Liver (tissue), 9 donors: ENCODE results near the gene NLRC5. TPM values are rescaled to one million over a fixed set of nuclear protein-coding genes. Genes with fewer than 3 reads are reported as not detected.

Experiments
- DNase-seq: peaks from one replicate; pipeline ENCODE4 v3.0.0-alpha.2; 2017; ENCODE audit warnings: low spot score
- H3K27ac ChIP-seq, 2 donors: one replicate each; pipeline ENCODE4 v1.7.0; 2013; ENCODE audit warnings: inconsistent platforms in 2 of 2, low read length in 2 of 2, control low read depth in 1 of 2, low read depth in 1 of 2, mild to moderate bottlenecking in 1 of 2
- H3K27me3 ChIP-seq, 4 donors: one replicate each; pipeline versions ENCODE4 v1.6.1 to v1.7.0; 2013; ENCODE audit warnings: low read length in 3 of 4, inconsistent platforms in 1 of 4, mild to moderate bottlenecking in 1 of 4, moderate library complexity in 1 of 4; ENCODE audit not compliant: control insufficient read depth in 4 of 4, insufficient read depth in 4 of 4
- H3K36me3 ChIP-seq, 4 donors: one replicate each; pipeline versions ENCODE4 v1.6.1 to v1.7.0; 2013; ENCODE audit warnings: low read length in 3 of 4, mild to moderate bottlenecking in 3 of 4, low read depth in 1 of 4, moderate library complexity in 1 of 4; ENCODE audit not compliant: control insufficient read depth in 4 of 4, insufficient read depth in 3 of 4
- H3K4me1 ChIP-seq, 4 donors: one replicate each; pipeline versions ENCODE4 v1.6.1 to v1.7.0; 2013; ENCODE audit warnings: low read length in 3 of 4, mild to moderate bottlenecking in 3 of 4, moderate library complexity in 1 of 4; ENCODE audit not compliant: control insufficient read depth in 4 of 4, insufficient read depth in 4 of 4
- H3K4me3 ChIP-seq, 3 donors: one replicate each; pipeline versions ENCODE4 v1.6.1 to v1.7.0; 2013; ENCODE audit warnings: low read length in 3 of 3, control low read depth in 1 of 3, low read depth in 1 of 3, mild to moderate bottlenecking in 1 of 3
- H3K9ac ChIP-seq, 2 donors: one replicate each; pipeline ENCODE4 v1.7.0; 2013; ENCODE audit warnings: low read length in 2 of 2, mild to moderate bottlenecking in 2 of 2, moderate library complexity in 2 of 2, control low read depth in 1 of 2, low read depth in 1 of 2
- H3K9me3 ChIP-seq, 4 donors: one replicate each; pipeline versions ENCODE4 v1.6.1 to v1.7.0; 2013; ENCODE audit warnings: low read length in 3 of 4; ENCODE audit not compliant: control insufficient read depth in 4 of 4
- EGR1 ChIP-seq, 2 donors: IDR thresholded peaks; 2 replicates each; pipeline ENCODE4 v1.6.1; 2016 to 2018; ENCODE audit warnings: antibody characterized with exemption in 2 of 2, low read depth in 2 of 2
- FOXA1 ChIP-seq: IDR thresholded peaks from 2 replicates; pipeline ENCODE4 v1.6.1; 2016; ENCODE audit warnings: antibody characterized with exemption
- FOXA2 ChIP-seq: IDR thresholded peaks from 2 replicates; pipeline ENCODE4 v1.6.1; 2016; ENCODE audit warnings: antibody characterized with exemption
- GABPA ChIP-seq, 2 donors: IDR thresholded peaks in 1 of 2; conservative IDR thresholded peaks in 1 of 2; 2 replicates each; pipeline ENCODE4 v1.6.1; 2016; ENCODE audit warnings: antibody characterized with exemption in 2 of 2, mild to moderate bottlenecking in 1 of 2, moderate library complexity in 1 of 2
- HNF4A ChIP-seq, 2 donors: conservative IDR thresholded peaks; 2 replicates each; pipeline ENCODE4 v1.6.1; 2016; ENCODE audit warnings: antibody characterized with exemption in 2 of 2, mild to moderate bottlenecking in 2 of 2
- HNF4G ChIP-seq: IDR thresholded peaks from 2 replicates; pipeline ENCODE4 v1.6.1; 2016; ENCODE audit warnings: antibody characterized with exemption
- JUND ChIP-seq, 2 donors: IDR thresholded peaks; 2 replicates each; pipeline ENCODE4 v1.6.1; 2016; ENCODE audit warnings: antibody characterized with exemption in 2 of 2
- NR2F2 ChIP-seq: IDR thresholded peaks from 2 replicates; pipeline ENCODE4 v1.6.1; 2016; ENCODE audit warnings: antibody characterized with exemption
- RAD21 ChIP-seq, 2 donors: IDR thresholded peaks; 2 replicates each; pipeline ENCODE4 v1.6.1; 2016; ENCODE audit warnings: antibody characterized with exemption in 2 of 2, mild to moderate bottlenecking in 2 of 2
- REST ChIP-seq: IDR thresholded peaks from 2 replicates; pipeline ENCODE4 v1.6.1; 2016; ENCODE audit warnings: antibody characterized with exemption, mild to moderate bottlenecking
- RXRA ChIP-seq, 2 donors: IDR thresholded peaks; 2 replicates each; pipeline ENCODE4 v1.6.1; 2017 to 2018; ENCODE audit warnings: antibody characterized with exemption in 2 of 2, mild to moderate bottlenecking in 1 of 2
- SP1 ChIP-seq: IDR thresholded peaks from 2 replicates; pipeline ENCODE4 v1.6.1; 2018; ENCODE audit warnings: antibody characterized with exemption, mild to moderate bottlenecking
- TAF1 ChIP-seq: conservative IDR thresholded peaks from 2 replicates; pipeline ENCODE4 v1.6.1; 2016; ENCODE audit warnings: antibody characterized with exemption, mild to moderate bottlenecking
- YY1 ChIP-seq: IDR thresholded peaks from 2 replicates; pipeline ENCODE4 v1.6.1; 2016; ENCODE audit warnings: antibody characterized with exemption, mild to moderate bottlenecking
- ZBTB33 ChIP-seq: IDR thresholded peaks from 2 replicates; pipeline ENCODE4 v1.6.1; 2016; ENCODE audit warnings: antibody characterized with exemption
- WGBS: extraction: QIAGEN DNeasy Blood & Tissue Kit; methylation state at CpG from one replicate; pipeline ENCODE4 v1.1.7; 2013; 5-methylcytosine and 5-hydroxymethylcytosine counted together
- polyA plus RNA-seq, 2 donors: library from polyadenylated mRNA; stranded (reverse) in 1 of 2; unstranded in 1 of 2; fragments of 200-250 nt in 1 of 2; fragments of >200 nt in 1 of 2; fragmentation: Nextera tagmentation in 1 of 2; extraction: Ambion mirVana in 1 of 2; gene quantifications; one replicate each; pipeline versions ENCODE4 v1.2.1 to v1.2.3, GENCODE V29; 2013 to 2015
- total RNA-seq, 2 donors: library from RNA; depleted of rRNA; stranded (reverse); fragments of >200 nt; gene quantifications; one replicate each; pipeline ENCODE4 v1.2.3, GENCODE V29; 2014
- TF ChIP-seq, protein P1 (sequence below): IDR thresholded peaks from 2 replicates; pipeline ENCODE4 v1.6.1; 2016; ENCODE audit warnings: antibody characterized with exemption
- TF ChIP-seq, protein P2 (sequence below): IDR thresholded peaks from 2 replicates; pipeline ENCODE4 v1.6.1; 2016; ENCODE audit warnings: antibody characterized with exemption
- TF ChIP-seq, protein P3 (sequence below): fragments of 150-350 bp; IDR thresholded peaks from 2 replicates; pipeline ENCODE4 v1.5.1; 2017; ENCODE audit warnings: improper control_type of control experiment, low read depth, low read length; ENCODE audit not compliant: missing input control
- donor health status: healthy.
- donor health status: healthy.
- donor health status: healthy.
- donor health status: healthy.
- donor health status: healthy.

NLRC5 gene
- total and polyA plus RNA-seq, 4 donors = 4.7 to 23.3 (median 8.8) TPM

GRCh38 chr16:57012353-57012752 is 23.0 kb downstream of the NLRC5 start:
- WGBS = 93% methylated on average over 13 of the region's 13 CpGs
- H3K27ac ChIP-seq = no peak overlapping the region
- H3K27me3 ChIP-seq = no peaks in the 10 kb centered on the region
- peaks cover 0 to 2% (median under 1%) of the 10 kb centered on the region in 4 donors for H3K36me3 ChIP-seq
- H3K9me3 ChIP-seq = no peaks in the 10 kb centered on the region
- no peaks in the 10 kb centered on the region for H3K4me1 ChIP-seq
- H3K4me3 ChIP-seq = no peak overlapping the region
- TF ChIP-seq NR2F2 = no peak
- TF ChIP-seq RXRA (IDR thresholded peaks at IDR 0.05) = no peak
- TF ChIP-seq SP1 = no peak
- no peak for TF ChIP-seq ZBTB33
- no peak for TF ChIP-seq REST
- TF ChIP-seq GABPA (IDR thresholded peaks at IDR 0.05 in 1 of 2, conservative IDR thresholded peaks at IDR 0.05 in 1 of 2) = no peak
- TF ChIP-seq, protein P1, sequence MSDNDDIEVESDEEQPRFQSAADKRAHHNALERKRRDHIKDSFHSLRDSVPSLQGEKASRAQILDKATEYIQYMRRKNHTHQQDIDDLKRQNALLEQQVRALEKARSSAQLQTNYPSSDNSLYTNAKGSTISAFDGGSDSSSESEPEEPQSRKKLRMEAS = no peak
- TF ChIP-seq, protein P2, sequence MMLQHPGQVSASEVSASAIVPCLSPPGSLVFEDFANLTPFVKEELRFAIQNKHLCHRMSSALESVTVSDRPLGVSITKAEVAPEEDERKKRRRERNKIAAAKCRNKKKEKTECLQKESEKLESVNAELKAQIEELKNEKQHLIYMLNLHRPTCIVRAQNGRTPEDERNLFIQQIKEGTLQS = no peak
- no peak for TF ChIP-seq FOXA1
- TF ChIP-seq HNF4G = no peak
- TF ChIP-seq RAD21 (IDR thresholded peaks at IDR 0.05) = no peak
- TF ChIP-seq TAF1 = no peak
- TF ChIP-seq YY1 = no peak
- no peak for TF ChIP-seq FOXA2
- no peak for TF ChIP-seq JUND (IDR thresholded peaks at IDR 0.05)
- TF ChIP-seq HNF4A (conservative IDR thresholded peaks at IDR 0.05) = no peak
- no peak overlapping the region for H3K9ac ChIP-seq
- no peak for DNase-seq

DNA sequence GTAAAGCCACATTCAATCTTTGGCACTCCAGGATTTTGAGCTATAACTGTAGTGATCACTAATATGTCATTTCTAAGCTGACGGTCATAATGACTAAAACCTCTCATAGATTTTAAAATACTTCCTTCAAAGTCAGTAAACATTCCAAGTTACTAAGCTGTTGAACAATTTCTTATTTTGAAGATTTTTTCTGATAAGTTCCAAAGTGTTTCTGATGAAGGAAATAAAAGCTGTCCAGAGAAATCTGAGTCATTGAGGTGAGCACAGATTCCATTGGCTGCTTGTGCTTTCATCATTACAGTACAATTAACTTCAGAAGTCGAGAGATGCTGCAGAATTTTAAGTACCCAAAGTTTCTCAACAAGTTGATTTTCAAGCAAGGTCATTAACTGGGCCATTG is 23.9 kb downstream of the NLRC5 start:
- Histone ChIP-seq H3K9me3 (no peaks in the 10 kb centered on the region), H3K4me3 (no peak overlapping the region), H3K27me3 (no peaks in the 10 kb centered on the region), H3K36me3 (peaks cover 0 to 4% (median 2%) of the 10 kb centered on the region in 4 donors), H3K9ac (no peak overlapping the region), H3K4me1 (no peaks in the 10 kb centered on the region), H3K27ac (no peak overlapping the region)
- TF ChIP-seq NR2F2 = no peak
- TF ChIP-seq RXRA (IDR thresholded peaks at IDR 0.05) = no peak
- TF ChIP-seq, protein P3, sequence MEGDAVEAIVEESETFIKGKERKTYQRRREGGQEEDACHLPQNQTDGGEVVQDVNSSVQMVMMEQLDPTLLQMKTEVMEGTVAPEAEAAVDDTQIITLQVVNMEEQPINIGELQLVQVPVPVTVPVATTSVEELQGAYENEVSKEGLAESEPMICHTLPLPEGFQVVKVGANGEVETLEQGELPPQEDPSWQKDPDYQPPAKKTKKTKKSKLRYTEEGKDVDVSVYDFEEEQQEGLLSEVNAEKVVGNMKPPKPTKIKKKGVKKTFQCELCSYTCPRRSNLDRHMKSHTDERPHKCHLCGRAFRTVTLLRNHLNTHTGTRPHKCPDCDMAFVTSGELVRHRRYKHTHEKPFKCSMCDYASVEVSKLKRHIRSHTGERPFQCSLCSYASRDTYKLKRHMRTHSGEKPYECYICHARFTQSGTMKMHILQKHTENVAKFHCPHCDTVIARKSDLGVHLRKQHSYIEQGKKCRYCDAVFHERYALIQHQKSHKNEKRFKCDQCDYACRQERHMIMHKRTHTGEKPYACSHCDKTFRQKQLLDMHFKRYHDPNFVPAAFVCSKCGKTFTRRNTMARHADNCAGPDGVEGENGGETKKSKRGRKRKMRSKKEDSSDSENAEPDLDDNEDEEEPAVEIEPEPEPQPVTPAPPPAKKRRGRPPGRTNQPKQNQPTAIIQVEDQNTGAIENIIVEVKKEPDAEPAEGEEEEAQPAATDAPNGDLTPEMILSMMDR = no peak
- TF ChIP-seq SP1 = no peak
- TF ChIP-seq HNF4G = no peak
- TF ChIP-seq HNF4A (conservative IDR thresholded peaks at IDR 0.05) = no peak
- TF ChIP-seq, protein P1 = no peak
- TF ChIP-seq EGR1 (IDR thresholded peaks at IDR 0.05; ENCODE audit: low read depth in 2 of 2) = no peak
- no peak for TF ChIP-seq REST
- no peak for TF ChIP-seq FOXA1
- TF ChIP-seq, protein P2 = no peak
- DNase-seq = no peak
- WGBS = 90% methylated on average over 2 of the region's 2 CpGs
